ENCODE measurements around the gene SPRING1.

SPRING1 gene

GRCh38 chr12:116737774-116738657, at the start of gene SPRING1, which contains the start of gene RNFT2:
Gene SPRING1 (minus strand): TSS chr12:116738069. CDS start chr12:116737900, 169 bp downstream.
Gene RNFT2 (plus strand): TSS chr12:116738315. CDS start chr12:116740498, 2,183 bp downstream.
- H3K27ac ChIP-seq: peak within 1 kb of the TSS; percentile 68
- TF ChIP-seq ZFX (IDR thresholded peaks at IDR 0.05) (0 out of 2 replicates have a peak, but pooled peaks have one; percentile 12), CTCF (conservative IDR thresholded peaks at IDR 0.05) (no peak; the same call in 1 of the 2 replicates)

- TF ChIP-seq CTCF (conservative IDR thresholded peaks at IDR 0.05) (no peak), ZFX (IDR thresholded peaks at IDR 0.05) (no peak)
- no peak overlapping the region for H3K27ac ChIP-seq
Measured at GRCh38 chr12:116784238-116784612, 46.4 kb upstream of the SPRING1 start.

- no peak overlapping the region for H3K27ac ChIP-seq
- TF ChIP-seq CTCF (conservative IDR thresholded peaks at IDR 0.05) (no peak), ZFX (IDR thresholded peaks at IDR 0.05) (no peak)
Measured at GRCh38 chr12:116783525-116784237, 45.8 kb upstream of the SPRING1 start.

- no peak overlapping the region for H3K27ac ChIP-seq
- TF ChIP-seq ZFX (IDR thresholded peaks at IDR 0.05) (no peak), CTCF (conservative IDR thresholded peaks at IDR 0.05) (no peak)
Measured at GRCh38 chr12:116780942-116781341, 43.1 kb upstream of the SPRING1 start.

- no peak for TF ChIP-seq CTCF (conservative IDR thresholded peaks at IDR 0.05)
- H3K27ac ChIP-seq: no peak overlapping the region
Measured at GRCh38 chr12:116779597-116779996, 41.7 kb upstream of the SPRING1 start.

- TF ChIP-seq CTCF (conservative IDR thresholded peaks at IDR 0.05) (no peak), ZFX (IDR thresholded peaks at IDR 0.05) (no peak)
- H3K27ac ChIP-seq: no peak overlapping the region
Measured at GRCh38 chr12:116777245-116777644, 39.4 kb upstream of the SPRING1 start.

- TF ChIP-seq CTCF (conservative IDR thresholded peaks at IDR 0.05) (no peak), ZFX (IDR thresholded peaks at IDR 0.05) (no peak)
- H3K27ac ChIP-seq: no peak overlapping the region
Measured at GRCh38 chr12:116774020-116774419, 36.2 kb upstream of the SPRING1 start.
